ENCODE measurements around the gene RTKN2. TPM values are rescaled to one million over a fixed set of nuclear protein-coding genes. Genes with fewer than 3 reads are reported as not detected.

RTKN2 gene
- total RNA-seq, 1 donor from 2014 or later: 2.5 TPM

DNA sequence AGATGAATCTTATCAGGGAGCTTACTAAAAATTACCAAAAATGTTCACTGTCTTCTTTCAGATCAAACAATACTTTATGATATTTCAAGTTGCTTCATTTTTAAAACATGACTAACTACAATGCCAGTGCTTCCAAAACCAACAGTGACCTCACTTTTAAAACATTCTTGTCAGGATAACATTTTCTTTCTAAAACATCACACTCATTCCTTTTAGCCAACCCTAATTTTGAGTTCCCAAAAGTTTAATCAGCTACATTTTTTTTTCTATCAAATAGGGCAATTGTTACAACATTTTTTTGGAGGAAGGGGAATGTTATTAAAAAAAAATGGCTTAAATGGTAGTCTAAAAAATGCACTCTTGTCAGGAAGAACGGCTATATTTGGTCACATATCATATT, 37.3 kb downstream of the RTKN2 start:
- H3K9me3 ChIP-seq: no peaks in the 10 kb centered on the region
- H3K36me3 ChIP-seq: no peaks in the 10 kb centered on the region
- TF ChIP-seq POLR2AphosphoS5 (IDR thresholded peaks at IDR 0.05; ENCODE audit: insufficient read depth in 1 of 2, low read depth in 1 of 2) (peak in 1 of 2 donors; percentile 21), POLR2A (IDR thresholded peaks at IDR 0.05) (no peak)
- H3K27ac ChIP-seq: no peak overlapping the region
- no peak overlapping the region for H3K4me3 ChIP-seq
- intact Hi-C loops (cut with DNase I): no loop called here
- H3K4me1 ChIP-seq: peaks cover 11% of the 10 kb centered on the region
- no peaks in the 10 kb centered on the region for H3K27me3 ChIP-seq
- no peak for DNase-seq (ENCODE audit: extremely low spot score in 2 of 2)

DNA sequence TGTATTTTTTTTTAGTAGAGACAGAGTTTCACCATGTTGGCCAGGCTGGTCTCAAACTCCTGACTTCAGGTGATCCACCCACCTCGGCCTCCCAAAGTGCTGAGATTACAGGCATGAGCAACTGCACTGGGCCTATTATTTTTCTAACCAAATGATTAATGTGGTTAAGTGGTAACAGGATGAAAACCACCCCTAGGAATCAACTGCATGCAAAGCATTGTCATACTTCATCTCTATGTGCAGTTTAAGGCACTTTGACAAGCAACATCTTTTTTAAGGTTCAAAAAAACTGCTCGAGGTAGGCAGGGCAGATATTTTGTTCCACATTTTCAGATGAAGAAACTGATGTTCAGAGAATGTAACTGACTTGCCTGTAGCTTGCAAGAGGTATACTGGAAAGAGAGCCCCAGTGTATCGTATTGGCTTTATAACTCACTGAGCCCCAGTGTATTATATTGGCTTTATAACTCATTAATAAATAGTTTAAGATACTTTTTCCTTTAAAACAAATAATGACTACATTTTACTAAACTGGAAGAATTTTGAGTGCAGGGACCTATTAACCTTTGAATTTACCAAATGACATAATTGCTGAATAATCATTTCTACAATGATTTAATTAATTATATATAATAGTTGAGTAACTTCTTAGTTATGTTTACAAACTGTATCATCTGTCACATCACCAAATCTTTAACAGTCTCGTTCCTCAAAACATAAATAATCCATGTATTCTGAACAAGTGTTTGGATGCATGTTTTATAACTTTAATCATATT, 38.1 kb downstream of the RTKN2 start:
- Histone ChIP-seq H3K4me1 (peaks cover 11% of the 10 kb centered on the region), H3K36me3 (no peaks in the 10 kb centered on the region), H3K27ac (no peak overlapping the region), H3K4me3 (no peak overlapping the region), H3K9me3 (no peaks in the 10 kb centered on the region), H3K27me3 (no peaks in the 10 kb centered on the region)
- TF ChIP-seq POLR2A (IDR thresholded peaks at IDR 0.05) (no peak), POLR2AphosphoS5 (IDR thresholded peaks at IDR 0.05; ENCODE audit: insufficient read depth in 1 of 2, low read depth in 1 of 2) (no peak)
- TF ChIP-seq, protein P1, sequence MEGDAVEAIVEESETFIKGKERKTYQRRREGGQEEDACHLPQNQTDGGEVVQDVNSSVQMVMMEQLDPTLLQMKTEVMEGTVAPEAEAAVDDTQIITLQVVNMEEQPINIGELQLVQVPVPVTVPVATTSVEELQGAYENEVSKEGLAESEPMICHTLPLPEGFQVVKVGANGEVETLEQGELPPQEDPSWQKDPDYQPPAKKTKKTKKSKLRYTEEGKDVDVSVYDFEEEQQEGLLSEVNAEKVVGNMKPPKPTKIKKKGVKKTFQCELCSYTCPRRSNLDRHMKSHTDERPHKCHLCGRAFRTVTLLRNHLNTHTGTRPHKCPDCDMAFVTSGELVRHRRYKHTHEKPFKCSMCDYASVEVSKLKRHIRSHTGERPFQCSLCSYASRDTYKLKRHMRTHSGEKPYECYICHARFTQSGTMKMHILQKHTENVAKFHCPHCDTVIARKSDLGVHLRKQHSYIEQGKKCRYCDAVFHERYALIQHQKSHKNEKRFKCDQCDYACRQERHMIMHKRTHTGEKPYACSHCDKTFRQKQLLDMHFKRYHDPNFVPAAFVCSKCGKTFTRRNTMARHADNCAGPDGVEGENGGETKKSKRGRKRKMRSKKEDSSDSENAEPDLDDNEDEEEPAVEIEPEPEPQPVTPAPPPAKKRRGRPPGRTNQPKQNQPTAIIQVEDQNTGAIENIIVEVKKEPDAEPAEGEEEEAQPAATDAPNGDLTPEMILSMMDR (IDR thresholded peaks at IDR 0.05): no peak
- intact Hi-C loops (cut with DNase I): no loop called here
- DNase-seq (ENCODE audit: extremely low spot score in 2 of 2): no peak

DNA sequence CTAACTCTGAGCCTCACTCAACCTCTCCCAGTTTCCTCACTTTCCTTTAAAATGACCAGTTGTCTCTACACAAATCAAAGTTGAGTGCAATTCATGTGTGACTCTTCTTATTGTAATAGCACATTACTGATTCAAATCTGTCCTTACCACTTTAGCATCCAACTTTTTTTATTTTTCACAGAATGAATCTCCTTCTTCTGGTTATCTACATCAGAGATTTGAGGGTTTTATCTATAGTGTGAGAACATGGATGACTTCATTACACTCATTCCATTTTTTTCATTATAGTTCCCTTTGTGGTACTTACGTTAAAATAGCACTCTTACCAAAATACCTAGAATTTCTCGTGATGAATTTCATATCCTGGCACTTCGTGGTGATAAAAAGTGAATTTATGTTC, 43.3 kb downstream of the RTKN2 start:
- H3K4me1 ChIP-seq: no peaks in the 10 kb centered on the region
- TF ChIP-seq, protein P1 (IDR thresholded peaks at IDR 0.05): no peak
- TF ChIP-seq POLR2A (IDR thresholded peaks at IDR 0.05): no peak
- TF ChIP-seq POLR2AphosphoS5 (IDR thresholded peaks at IDR 0.05; ENCODE audit: insufficient read depth in 1 of 2, low read depth in 1 of 2): no peak
- H3K27ac ChIP-seq: no peak overlapping the region
- H3K9me3 ChIP-seq: no peaks in the 10 kb centered on the region
- no peaks in the 10 kb centered on the region for H3K36me3 ChIP-seq
- no peak overlapping the region for H3K4me3 ChIP-seq
- no peaks in the 10 kb centered on the region for H3K27me3 ChIP-seq
- no peak for DNase-seq (ENCODE audit: extremely low spot score in 2 of 2)
- intact Hi-C loops (cut with DNase I): no loop called here

DNA sequence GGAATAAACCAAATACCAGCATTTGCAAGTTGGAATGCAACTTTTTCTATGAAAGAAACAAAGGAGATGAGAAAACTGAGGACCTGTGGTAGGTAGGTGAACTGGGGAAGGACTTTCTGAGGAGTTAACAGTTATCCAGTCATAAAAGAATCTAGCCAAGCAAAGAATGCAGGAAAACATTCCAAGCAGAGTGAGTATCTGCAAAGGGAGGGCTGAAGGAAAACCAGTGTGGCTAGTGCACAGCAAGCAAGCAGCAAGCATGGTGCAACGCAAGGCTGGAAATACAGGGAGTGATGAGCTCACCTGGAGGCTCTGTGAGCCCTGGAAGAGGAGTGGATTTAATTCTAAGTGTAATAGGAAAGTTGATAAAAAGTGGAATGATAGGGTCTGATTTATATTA, 44.0 kb downstream of the RTKN2 start:
- DNase-seq (ENCODE audit: extremely low spot score in 2 of 2): no peak
- intact Hi-C loops (cut with DNase I): no loop called here
- H3K27me3 ChIP-seq: no peaks in the 10 kb centered on the region
- H3K36me3 ChIP-seq: no peaks in the 10 kb centered on the region
- TF ChIP-seq POLR2AphosphoS5 (IDR thresholded peaks at IDR 0.05; ENCODE audit: insufficient read depth in 1 of 2, low read depth in 1 of 2) (no peak), POLR2A (IDR thresholded peaks at IDR 0.05) (no peak)
- TF ChIP-seq, protein P1 (IDR thresholded peaks at IDR 0.05): no peak
- no peak overlapping the region for H3K27ac ChIP-seq
- no peaks in the 10 kb centered on the region for H3K4me1 ChIP-seq
- no peaks in the 10 kb centered on the region for H3K9me3 ChIP-seq
- H3K4me3 ChIP-seq: no peak overlapping the region

DNA sequence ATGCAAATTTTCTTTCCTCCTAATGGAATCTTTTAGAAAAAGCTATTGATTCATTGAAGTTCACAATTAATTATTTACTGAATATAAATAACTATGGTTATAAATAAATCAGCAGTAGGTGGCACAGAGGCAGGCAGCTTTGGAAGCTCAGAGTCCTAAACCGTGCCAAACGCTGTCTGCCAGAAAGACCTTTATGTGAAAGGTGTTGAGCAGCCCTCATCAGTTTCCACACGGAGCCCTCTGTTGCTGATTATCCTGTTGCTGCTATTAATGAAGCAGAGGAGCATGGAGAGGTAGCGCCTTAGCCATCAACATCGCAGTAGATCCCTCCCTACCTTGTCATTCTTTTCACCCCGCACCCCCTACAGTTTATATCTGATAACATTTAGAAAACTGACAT, 51.0 kb downstream of the RTKN2 start:
- TF ChIP-seq POLR2A (IDR thresholded peaks at IDR 0.05) (no peak), POLR2AphosphoS5 (IDR thresholded peaks at IDR 0.05; ENCODE audit: insufficient read depth in 1 of 2, low read depth in 1 of 2) (no peak)
- TF ChIP-seq, protein P1 (IDR thresholded peaks at IDR 0.05): no peak

More for the DNA sequence above, 51.0 kb downstream of the RTKN2 start:
- DNase-seq (ENCODE audit: extremely low spot score in 2 of 2): no peak
- H3K27ac ChIP-seq: no peak overlapping the region
- no peak overlapping the region for H3K4me3 ChIP-seq
- no peaks in the 10 kb centered on the region for H3K36me3 ChIP-seq
- intact Hi-C loops (cut with DNase I): no loop called here
- no peaks in the 10 kb centered on the region for H3K4me1 ChIP-seq
- H3K9me3 ChIP-seq: no peaks in the 10 kb centered on the region
- H3K27me3 ChIP-seq: no peaks in the 10 kb centered on the region
